HepG2 (cell line): Measurements from ENCODE around the gene CRIM1. TPM values are rescaled to one million over a fixed set of nuclear protein-coding genes. Genes with fewer than 3 reads are reported as not detected.

Source experiments
- ATF7-NPFF ChIP-seq: sonication (generic); formaldehyde crosslinking; IDR thresholded peaks from 2 replicates; pipeline ENCODE4 v1.8.1; 2023; ENCODE audit warnings: mild to moderate bottlenecking, low read depth, missing genetic modification reagents, moderate library complexity
- CCAR2 ChIP-seq: fragments of 200-400 bp; formaldehyde crosslinking; optimal IDR thresholded peaks from 2 replicates; pipeline ENCODE3; 2018; ENCODE audit warnings: low read depth, mild to moderate bottlenecking, low read length, moderate library complexity
- JUN ChIP-seq: sonication (generic); formaldehyde crosslinking; IDR thresholded peaks from 2 replicates; pipeline ENCODE4 v1.4.0; 2020; ENCODE audit warnings: mild to moderate bottlenecking, missing genetic modification reagents
- NFE2L1 ChIP-seq: sonication (generic); formaldehyde crosslinking; IDR thresholded peaks from 2 replicates; pipeline ENCODE4 v1.4.0; 2020; ENCODE audit warnings: missing genetic modification reagents, mild to moderate bottlenecking, borderline replicate concordance
- PATZ1 ChIP-seq: sonication (generic); formaldehyde crosslinking; IDR thresholded peaks from 2 replicates; pipeline ENCODE4 v1.4.0; 2020; ENCODE audit warnings: missing genetic modification reagents
- PRPF4 ChIP-seq: fragments of 200-400 bp; formaldehyde crosslinking; IDR thresholded peaks from 2 replicates; pipeline ENCODE4 v1.6.1; 2016; ENCODE audit warnings: low read length, low read depth; ENCODE audit not compliant: poor library complexity, severe bottlenecking
- PTBP1 ChIP-seq: fragments of 200-400 bp; formaldehyde crosslinking; IDR thresholded peaks from 2 replicates; pipeline ENCODE4 v1.6.1; 2018; ENCODE audit warnings: low read length, low read depth; ENCODE audit not compliant: poor library complexity, severe bottlenecking
- SMARCE1 ChIP-seq: fragments of 450-650 bp; IDR thresholded peaks from 2 replicates; pipeline ENCODE4 v1.6.1; 2017; ENCODE audit warnings: borderline replicate concordance
- THYN1 ChIP-seq: sonication (generic); formaldehyde crosslinking; IDR thresholded peaks from 2 replicates; pipeline ENCODE4 v1.8.1; 2023; ENCODE audit warnings: low read depth, mild to moderate bottlenecking, moderate library complexity, missing genetic modification reagents, borderline replicate concordance
- ZNF234 ChIP-seq: sonication (generic); formaldehyde crosslinking; conservative IDR thresholded peaks from 2 replicates; pipeline ENCODE4 v1.5.1; 2020; ENCODE audit warnings: mild to moderate bottlenecking, missing genetic modification reagents
- ZNF24 ChIP-seq: fragments of 450-650 bp; IDR thresholded peaks from 2 replicates; pipeline ENCODE4 v1.6.1; 2017; ENCODE audit warnings: antibody characterized with exemption, mild to moderate bottlenecking
- ZNF282 ChIP-seq: fragments of 450-650 bp; IDR thresholded peaks from 2 replicates; pipeline ENCODE4 v1.6.1; 2018; ENCODE audit not compliant: partially characterized antibody
- ZNF549 ChIP-seq: sonication (generic); formaldehyde crosslinking; IDR thresholded peaks from 2 replicates; pipeline ENCODE4 v1.5.0; 2020; ENCODE audit warnings: missing genetic modification reagents
- ZNF562 ChIP-seq: sonication (generic); formaldehyde crosslinking; IDR thresholded peaks from 2 replicates; pipeline ENCODE4 v1.8.0; 2022; ENCODE audit warnings: missing genetic modification reagents, borderline replicate concordance
- ZNF639 ChIP-seq: conservative IDR thresholded peaks from 2 replicates; pipeline ENCODE4 v1.6.1; 2018; ENCODE audit warnings: missing genetic modification reagents
- polyA plus RNA-seq, 8 experiments: library from polyadenylated mRNA; depleted of rRNA in 3 of 8; stranded (reverse) in 7 of 8; unstranded in 1 of 8; fragments of >200 nt; fragmentation: Illumina TruSeq in 4 of 8; extraction: Trizol in 4 of 8; gene quantifications; 2 replicates each; pipeline versions ENCODE4 v1.2.1 to v1.2.3, GENCODE V29; 2011 to 2016; ENCODE audit warnings: low read depth in 4 of 8, missing spikeins in 1 of 8, mixed read lengths in 1 of 8; ENCODE audit not compliant: insufficient read depth in 1 of 8
- total RNA-seq, 5 experiments: library from RNA; depleted of rRNA; stranded (reverse); fragments of >200 nt; fragmentation: Illumina TruSeq; extraction: Trizol; gene quantifications; 2 replicates each; pipeline ENCODE4 v1.2.3, GENCODE V29; 2016; ENCODE audit warnings: low read depth in 1 of 5

Gene CRIM1
- total and polyA plus RNA-seq, 2 of the 13 experiments (the other 11 are each of a cell fraction or from before 2014, with no cell fraction given) = 39.1 to 69.9 TPM

GRCh38 chr2:36445185-36445866, 89.7 kb downstream of the CRIM1 start (continued):
- TF ChIP-seq PATZ1 (no peak), THYN1 (CRISPR knock-in tag) (no peak), ZNF234 (CRISPR knock-in tag) (no peak), ATF7-NPFF (CRISPR knock-in tag) (no peak), ZNF24 (no peak), CCAR2 (no peak), NFE2L1 (CRISPR knock-in tag) (no peak), SMARCE1 (no peak), ZNF562 (CRISPR knock-in tag) (no peak), ZNF282 (no peak), PTBP1 (no peak), PRPF4 (no peak), ZNF639 (CRISPR knock-in tag) (no peak), ZNF549 (CRISPR knock-in tag) (no peak), JUN (CRISPR knock-in tag) (no peak)
